ENCODE results near the gene SHANK1.
A peak's percentile ranks its signal among the peaks of the same experiment; 100 is the strongest.

SHANK1 gene

DNA sequence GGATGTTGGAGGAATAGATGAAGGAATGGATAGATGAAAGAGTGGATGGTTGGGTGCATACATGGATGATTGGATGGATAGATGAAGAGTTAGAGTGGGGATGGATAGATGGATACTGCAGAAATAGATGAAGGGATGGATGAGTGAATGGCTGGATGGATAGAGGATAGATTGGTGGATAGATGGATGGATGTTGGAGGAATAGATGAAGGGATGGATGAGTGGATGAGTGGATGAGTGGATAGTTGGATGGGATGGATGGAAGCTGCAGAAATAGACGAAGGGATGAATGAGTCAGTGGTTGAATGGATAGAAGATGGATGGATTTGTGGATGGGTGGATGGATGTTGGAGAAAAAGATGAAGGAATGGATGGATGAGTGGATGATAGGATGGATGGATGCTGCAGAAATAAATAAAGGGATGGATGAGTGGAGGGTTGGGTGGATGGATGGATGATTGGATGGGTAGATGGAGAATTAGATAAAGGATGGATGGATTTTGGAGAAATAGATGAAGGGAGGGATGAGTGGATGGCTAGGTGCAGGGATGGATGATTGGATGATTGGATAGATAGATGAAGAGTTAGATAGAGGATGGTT is 75.2 kb downstream of the SHANK1 start:
- DNase-seq = no peak
- Histone ChIP-seq H3K36me3 (no peaks in the 10 kb centered on the region), H3K4me3 (ENCODE audit: low read depth, low read length) (no peak overlapping the region), H3K27me3 (peaks cover 24% of the 10 kb centered on the region), H3K9me3 (no peaks in the 10 kb centered on the region), H3K4me1 (no peaks in the 10 kb centered on the region)
- no peak for TF ChIP-seq CTCF (IDR thresholded peaks at IDR 0.05; ENCODE audit: low read depth, low read length)

DNA sequence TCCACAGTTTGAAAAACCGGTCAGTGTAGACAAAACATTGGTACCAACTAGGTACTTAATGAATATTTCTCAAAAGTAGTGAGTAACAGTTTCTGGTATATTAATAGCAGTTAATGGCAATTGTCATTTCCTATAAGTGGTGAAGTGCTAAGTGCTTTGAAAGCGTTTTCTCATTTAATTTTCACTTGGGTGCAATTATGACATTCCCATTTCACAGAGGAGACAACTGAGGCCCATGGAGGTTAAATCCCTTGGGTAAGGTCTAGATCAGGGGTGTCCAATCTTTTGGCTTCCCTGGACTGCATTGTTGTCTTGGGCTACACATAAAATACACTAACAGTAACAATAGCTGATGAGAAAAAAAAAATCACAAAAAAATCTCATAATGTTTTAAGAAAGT is 79.2 kb downstream of the SHANK1 start:
- Histone ChIP-seq H3K9me3 (no peaks in the 10 kb centered on the region), H3K4me1 (no peaks in the 10 kb centered on the region), H3K27me3 (peaks cover 42% of the 10 kb centered on the region), H3K36me3 (no peaks in the 10 kb centered on the region), H3K4me3 (ENCODE audit: low read depth, low read length) (no peak overlapping the region)
- no peak for DNase-seq
- no peak for TF ChIP-seq CTCF (IDR thresholded peaks at IDR 0.05; ENCODE audit: low read depth, low read length)

DNA sequence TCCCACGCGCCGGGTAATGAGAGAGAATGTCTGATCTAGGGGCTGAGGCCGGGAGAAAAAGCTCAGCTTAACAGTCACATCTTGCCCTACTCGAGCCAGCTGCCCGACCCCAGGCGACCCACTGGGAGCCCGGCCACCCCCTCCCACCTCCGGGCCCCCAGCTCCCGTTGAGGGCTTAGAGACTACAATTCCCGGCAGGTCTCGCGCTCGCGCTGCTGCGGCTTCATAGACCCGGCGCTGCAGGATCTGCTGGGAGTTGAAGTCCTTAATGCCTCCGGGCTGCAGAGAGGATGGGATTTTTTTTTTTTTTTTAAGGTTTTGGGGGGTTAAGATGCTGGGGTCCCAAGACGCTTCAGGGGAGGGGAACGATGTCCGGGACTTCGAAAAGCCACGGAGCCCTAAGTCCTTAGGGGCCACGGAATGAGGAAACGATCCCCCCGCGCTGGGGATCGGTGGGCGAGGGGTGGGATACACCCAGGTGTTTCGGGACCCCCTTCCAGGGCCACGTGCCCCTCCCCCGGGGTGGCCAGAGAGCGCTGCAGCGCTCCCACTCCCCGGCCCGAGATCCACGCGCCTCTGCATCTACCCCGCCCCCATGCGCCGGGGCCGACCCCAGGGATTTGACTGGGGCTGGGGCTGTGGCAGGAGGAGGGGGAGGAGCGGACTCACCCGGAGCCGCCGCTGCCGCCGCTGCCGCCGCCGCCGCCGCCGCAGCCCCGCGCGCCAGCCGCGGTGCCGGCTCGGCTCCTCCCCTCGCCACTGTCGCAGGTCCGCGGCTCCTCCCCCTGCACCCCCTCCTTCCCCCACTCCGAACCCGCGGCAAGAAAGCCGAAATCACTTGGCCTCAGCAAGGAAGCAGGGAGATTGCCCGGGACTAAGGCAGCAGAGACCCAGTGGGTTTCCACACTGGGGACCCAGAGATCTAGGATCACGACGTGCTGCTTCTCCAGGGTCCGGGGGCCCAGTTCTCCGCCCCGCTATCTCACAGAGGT is 80.2 kb downstream of the SHANK1 start, which contains the start of gene SYT3:
Gene SYT3, minus strand, starts transcription at position 761 of the 992 bp plus-strand sequence. CDS start 2,470 bp downstream, outside the sequence.
- H3K27me3 ChIP-seq = peaks cover 33% of the 10 kb centered on the region
- H3K36me3 ChIP-seq = no peaks in the 10 kb centered on the region
- peak within 1 kb of the TSS; percentile 76 for H3K4me3 ChIP-seq (ENCODE audit: low read depth, low read length)
- H3K4me1 ChIP-seq = no peaks in the 10 kb centered on the region
- DNase-seq = peak; percentile 79
- no peaks in the 10 kb centered on the region for H3K9me3 ChIP-seq
- TF ChIP-seq CTCF (IDR thresholded peaks at IDR 0.05; ENCODE audit: low read depth, low read length) = no peak

GRCh38 chr19:50638600-50638999 is 81.0 kb downstream of the SHANK1 start:
- no peak for TF ChIP-seq CTCF (IDR thresholded peaks at IDR 0.05; ENCODE audit: low read depth, low read length)
- H3K4me3 ChIP-seq (ENCODE audit: low read depth, low read length) = peak overlapping the region; percentile 76
- no peaks in the 10 kb centered on the region for H3K36me3 ChIP-seq
- no peak for DNase-seq
- no peaks in the 10 kb centered on the region for H3K4me1 ChIP-seq
- H3K27me3 ChIP-seq = peaks cover 28% of the 10 kb centered on the region
- H3K9me3 ChIP-seq = no peaks in the 10 kb centered on the region

DNA sequence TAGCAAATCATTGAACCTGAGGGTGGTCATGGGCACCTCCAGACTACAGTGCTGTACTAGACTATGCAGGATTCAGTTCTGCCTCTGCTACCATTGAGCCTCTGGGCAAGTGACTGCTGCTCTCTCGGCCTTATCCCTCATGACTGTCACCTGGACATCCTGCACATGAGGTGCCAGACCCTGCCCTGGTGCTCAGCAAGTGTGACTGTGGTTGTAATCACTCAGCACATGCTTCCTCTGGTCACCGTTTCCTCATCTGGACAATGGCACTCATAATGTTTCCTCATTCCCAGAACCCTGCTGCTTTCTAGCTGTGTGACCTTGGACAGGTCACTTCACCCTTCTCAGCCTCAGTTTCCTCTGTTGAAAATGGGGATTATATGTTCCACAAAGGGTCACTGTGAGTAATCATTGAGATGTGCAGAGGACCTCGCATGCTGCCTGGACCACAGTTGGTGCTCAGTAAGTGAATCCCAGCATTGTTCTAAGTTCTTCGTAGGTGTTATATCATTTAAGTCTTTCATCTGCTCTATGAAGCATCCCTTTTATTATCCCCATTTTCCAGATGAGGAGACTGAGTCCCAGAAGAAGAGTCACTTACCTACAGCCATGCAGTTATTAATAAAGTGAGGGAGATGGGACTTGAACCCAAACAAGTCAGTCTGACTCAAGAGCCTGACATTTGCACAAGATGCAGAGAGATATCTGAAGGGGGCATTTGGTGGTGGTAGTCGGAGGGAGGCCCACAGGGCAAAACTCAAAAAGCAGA is 83.1 kb downstream of the SHANK1 start:
- H3K9me3 ChIP-seq = no peaks in the 10 kb centered on the region
- no peaks in the 10 kb centered on the region for H3K4me1 ChIP-seq
- no peak for DNase-seq
- no peak for TF ChIP-seq CTCF (IDR thresholded peaks at IDR 0.05; ENCODE audit: low read depth, low read length)
- no peak overlapping the region for H3K4me3 ChIP-seq (ENCODE audit: low read depth, low read length)
- H3K27me3 ChIP-seq = peaks cover 18% of the 10 kb centered on the region
- H3K36me3 ChIP-seq = no peaks in the 10 kb centered on the region

All from BE2C (cell line).